ENCODE results near the gene CIART.
"Not testable (repeated sequence)": the region's sequence is repeated elsewhere in the genome, so short reads cannot be mapped to it uniquely, and the experiment has no call there.

The CIART gene

GRCh38 chr1:150302902-150303301 lies 20.5 kb downstream of the CIART start:
- peaks cover 87% of the 10 kb centered on the region for H3K36me3 ChIP-seq (ENCODE audit: low read depth)

GRCh38 chr1:150308585-150308984 lies 26.2 kb downstream of the CIART start:
- DNase-seq (ENCODE audit: low spot score); H3K4me3 ChIP-seq (ENCODE audit: severe bottlenecking); H3K27ac ChIP-seq (ENCODE audit: poor library complexity, severe bottlenecking); H3K27me3 ChIP-seq (ENCODE audit: insufficient read depth, poor library complexity, severe bottlenecking); ATAC-seq (ENCODE audit: low read depth); H3K9me3 ChIP-seq (ENCODE audit: severe bottlenecking); H3K4me1 ChIP-seq (ENCODE audit: insufficient read depth, poor library complexity, severe bottlenecking): not testable (repeated sequence)
- H3K36me3 ChIP-seq (ENCODE audit: low read depth): peaks cover 41% of the 10 kb centered on the region

More at GRCh38 chr1:150302902-150303301, 20.5 kb downstream of the CIART start:
- Histone ChIP-seq H3K4me3 (ENCODE audit: severe bottlenecking) (no peak overlapping the region), H3K9me3 (ENCODE audit: severe bottlenecking) (no peaks in the 10 kb centered on the region), H3K27ac (ENCODE audit: poor library complexity, severe bottlenecking) (no peak overlapping the region), H3K27me3 (ENCODE audit: insufficient read depth, poor library complexity, severe bottlenecking) (no peaks in the 10 kb centered on the region), H3K4me1 (ENCODE audit: insufficient read depth, poor library complexity, severe bottlenecking) (no peaks in the 10 kb centered on the region)
- TF ChIP-seq CTCF (IDR thresholded peaks at IDR 0.05; ENCODE audit: poor library complexity, severe bottlenecking): no peak
- no peak for DNase-seq (ENCODE audit: low spot score)
- ATAC-seq (ENCODE audit: low read depth): no peak

DNA sequence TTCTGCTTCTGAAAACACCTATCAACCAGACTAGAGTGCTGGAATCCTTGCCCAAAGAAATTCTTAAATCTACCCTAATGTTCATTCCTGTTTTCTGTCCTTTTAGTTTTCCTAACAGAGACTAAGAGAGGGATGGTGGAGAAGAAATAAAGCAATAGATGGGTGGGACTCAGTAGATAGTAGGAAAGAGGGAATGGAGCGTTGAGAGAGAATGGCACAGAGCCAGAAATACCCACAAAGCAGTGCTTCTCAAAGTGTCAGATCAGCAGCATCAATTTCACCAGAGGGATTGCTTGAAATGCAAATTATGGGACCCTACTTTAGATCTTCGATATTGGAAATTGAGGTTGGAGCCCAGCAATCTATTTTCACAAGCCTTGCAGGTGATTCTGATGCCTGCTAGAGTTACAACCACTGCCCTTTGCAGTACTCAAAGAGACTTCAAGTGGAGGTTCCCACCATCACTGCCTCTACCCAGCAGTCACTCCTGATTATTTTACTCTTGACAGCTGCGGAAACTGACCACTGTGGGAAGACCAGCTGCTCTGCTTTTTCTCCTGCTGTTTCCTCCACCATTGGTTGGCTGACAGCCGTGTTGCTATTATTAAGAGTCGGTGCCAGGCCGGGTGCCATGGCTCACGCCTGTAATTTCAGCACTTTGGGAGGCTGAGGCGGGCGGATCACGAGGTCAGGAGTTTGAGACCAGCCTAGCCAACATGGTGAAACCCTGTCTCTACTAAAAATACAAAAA lies 27.6 kb downstream of the CIART start:
- H3K9me3 ChIP-seq (ENCODE audit: severe bottlenecking): no peaks in the 10 kb centered on the region
- no peaks in the 10 kb centered on the region for H3K4me1 ChIP-seq (ENCODE audit: insufficient read depth, poor library complexity, severe bottlenecking)
- no peak for DNase-seq (ENCODE audit: low spot score)
- H3K36me3 ChIP-seq (ENCODE audit: low read depth): peaks cover 32% of the 10 kb centered on the region
- ATAC-seq (ENCODE audit: low read depth): no peak
- no peak for TF ChIP-seq CTCF (IDR thresholded peaks at IDR 0.05; ENCODE audit: poor library complexity, severe bottlenecking)
- no peak overlapping the region for H3K4me3 ChIP-seq (ENCODE audit: severe bottlenecking)
- H3K27me3 ChIP-seq (ENCODE audit: insufficient read depth, poor library complexity, severe bottlenecking): no peaks in the 10 kb centered on the region
- no peak overlapping the region for H3K27ac ChIP-seq (ENCODE audit: poor library complexity, severe bottlenecking)

DNA sequence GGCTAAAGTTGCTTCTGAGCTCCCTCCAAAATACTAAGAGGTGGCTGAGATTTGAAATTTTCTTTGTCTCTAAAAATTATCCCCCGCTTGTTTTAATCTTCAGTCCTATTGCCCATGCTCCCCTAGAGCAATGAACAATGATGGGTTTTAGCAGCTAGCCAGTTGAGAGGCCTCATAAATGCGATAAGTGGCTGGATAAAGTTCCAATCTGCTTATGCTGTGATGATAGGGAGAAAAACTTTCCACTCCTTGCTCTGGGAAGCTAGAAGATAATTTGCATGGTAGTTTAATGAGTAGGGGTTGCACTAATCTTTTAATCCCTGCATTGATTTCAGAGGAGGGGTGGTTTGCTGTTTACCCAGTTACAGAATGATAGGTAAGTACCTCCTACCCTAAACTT lies 29.4 kb downstream of the CIART start:
- H3K4me3 ChIP-seq (ENCODE audit: severe bottlenecking): no peak overlapping the region
- H3K36me3 ChIP-seq (ENCODE audit: low read depth): peaks cover 14% of the 10 kb centered on the region
- ATAC-seq (ENCODE audit: low read depth) (no peak), DNase-seq (ENCODE audit: low spot score) (no peak)
- H3K9me3 ChIP-seq (ENCODE audit: severe bottlenecking): no peaks in the 10 kb centered on the region
- H3K27ac ChIP-seq (ENCODE audit: poor library complexity, severe bottlenecking): no peak overlapping the region
- TF ChIP-seq CTCF (IDR thresholded peaks at IDR 0.05; ENCODE audit: poor library complexity, severe bottlenecking): no peak
- no peaks in the 10 kb centered on the region for H3K27me3 ChIP-seq (ENCODE audit: insufficient read depth, poor library complexity, severe bottlenecking)
- H3K4me1 ChIP-seq (ENCODE audit: insufficient read depth, poor library complexity, severe bottlenecking): no peaks in the 10 kb centered on the region

DNA sequence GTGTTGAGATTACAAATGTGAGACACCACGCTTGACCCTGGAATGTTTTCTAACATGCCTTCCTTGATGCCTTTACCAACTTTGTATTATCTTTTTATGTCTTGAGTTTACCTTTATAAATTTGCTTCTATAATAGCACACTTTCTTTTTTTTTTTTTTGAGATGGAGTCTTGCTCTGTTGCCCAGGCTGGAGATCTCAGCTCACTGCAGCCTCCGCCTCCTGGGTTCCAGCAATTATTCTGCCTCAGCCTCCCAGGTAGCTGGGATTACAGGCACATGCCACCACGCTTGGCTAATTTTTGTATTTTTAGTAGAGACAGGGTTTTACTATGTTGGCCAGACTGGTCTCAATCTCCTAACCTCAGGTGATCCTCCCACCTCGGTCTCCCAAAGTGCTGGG lies 32.3 kb downstream of the CIART start:
- H3K36me3 ChIP-seq (ENCODE audit: low read depth); ATAC-seq (ENCODE audit: low read depth); DNase-seq (ENCODE audit: low spot score); H3K9me3 ChIP-seq (ENCODE audit: severe bottlenecking); H3K4me1 ChIP-seq (ENCODE audit: insufficient read depth, poor library complexity, severe bottlenecking); H3K27ac ChIP-seq (ENCODE audit: poor library complexity, severe bottlenecking); H3K27me3 ChIP-seq (ENCODE audit: insufficient read depth, poor library complexity, severe bottlenecking); H3K4me3 ChIP-seq (ENCODE audit: severe bottlenecking): not testable (repeated sequence)

- no peak for TF ChIP-seq CTCF (IDR thresholded peaks at IDR 0.05; ENCODE audit: poor library complexity, severe bottlenecking)
- DNase-seq (ENCODE audit: low spot score): no peak
- no peak for ATAC-seq (ENCODE audit: low read depth)
- peak overlapping the region; percentile 43 for H3K4me3 ChIP-seq (ENCODE audit: severe bottlenecking)
- H3K27me3 ChIP-seq (ENCODE audit: insufficient read depth, poor library complexity, severe bottlenecking): no peaks in the 10 kb centered on the region
- H3K4me1 ChIP-seq (ENCODE audit: insufficient read depth, poor library complexity, severe bottlenecking): no peaks in the 10 kb centered on the region
- no peaks in the 10 kb centered on the region for H3K9me3 ChIP-seq (ENCODE audit: severe bottlenecking)
- H3K27ac ChIP-seq (ENCODE audit: poor library complexity, severe bottlenecking): peak overlapping the region; percentile 62
- H3K36me3 ChIP-seq (ENCODE audit: low read depth): peaks cover 16% of the 10 kb centered on the region
Observed at GRCh38 chr1:150320667-150320978, 38.3 kb downstream of the CIART start.

Measured in RWPE2 (cell line).